Hematopoietic multipotent progenitor cell treated with erythropoietin and hydrocortisone succinate and interleukin-3 and kit ligand, for 15 days (in vitro differentiated cells): ENCODE results near the gene MTA3.
"Not testable (repeated sequence)": the region's sequence is repeated elsewhere in the genome, so short reads cannot be mapped to it uniquely, and the experiment has no call there.

Source experiments
- DNase-seq: peaks from one replicate; pipeline ENCODE4 v3.0.0-alpha.2; 2015; ENCODE audit warnings: low spot score

MTA3 gene

DNA sequence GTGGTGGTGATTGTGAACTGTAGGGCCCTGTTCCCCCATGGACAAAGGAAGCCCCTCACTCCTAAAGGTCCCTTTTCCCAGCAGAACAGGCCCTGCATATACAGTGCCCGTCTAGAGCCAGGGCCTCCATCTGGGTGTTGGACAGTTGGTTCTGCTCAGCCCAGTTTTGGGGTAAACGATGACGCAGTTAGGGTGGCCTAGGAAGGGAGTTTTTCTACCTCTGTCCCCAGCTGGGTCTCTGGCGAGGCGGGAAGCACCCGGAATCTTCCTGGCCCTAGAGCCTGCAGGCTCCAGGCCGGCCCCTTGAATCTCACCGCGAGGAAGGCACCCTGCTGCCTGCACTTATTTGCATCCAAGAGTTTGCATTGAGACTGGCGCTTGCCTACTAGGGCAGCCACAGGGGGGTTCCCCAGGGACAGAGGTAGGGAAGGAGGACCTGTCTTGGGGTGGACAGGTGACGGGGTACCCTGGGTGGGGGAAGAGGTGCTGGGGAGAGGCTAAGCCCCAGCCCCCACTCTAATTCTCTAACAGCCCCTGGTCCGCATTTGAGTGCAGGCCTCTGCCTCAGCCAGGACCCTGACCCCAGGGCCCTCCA, 529 bp upstream of the MTA3 start:
- no peak for DNase-seq

DNA sequence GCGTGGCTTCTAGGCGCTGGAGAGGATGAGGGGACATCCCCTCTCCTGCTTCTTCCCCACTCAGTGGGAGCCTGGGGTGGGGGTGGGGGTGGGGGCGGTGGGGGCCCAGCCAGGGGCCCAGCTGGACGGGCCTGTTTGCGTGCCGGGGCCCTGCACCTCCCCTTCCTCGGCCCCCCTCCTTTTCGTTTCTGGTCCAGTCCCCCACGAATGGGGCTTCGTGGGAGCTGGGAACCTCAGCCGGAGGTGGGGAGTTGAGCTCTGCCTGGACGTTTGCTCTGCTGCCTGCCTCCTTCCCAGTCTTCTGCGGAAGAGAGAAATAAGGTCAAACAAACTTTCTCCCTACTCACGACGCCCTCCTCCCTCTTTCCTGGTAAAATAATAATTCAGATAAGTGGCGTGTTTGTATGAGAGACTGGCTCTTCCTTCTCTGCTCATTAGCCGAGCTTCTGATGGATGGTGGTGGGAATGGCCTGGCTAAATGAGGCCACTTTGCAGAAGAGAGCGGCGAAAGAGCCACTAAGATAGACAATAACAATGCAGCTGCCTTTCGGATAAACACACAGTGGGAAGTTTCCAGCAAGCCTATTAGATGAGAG, 782 bp downstream of the MTA3 start:
- no peak for DNase-seq

DNA sequence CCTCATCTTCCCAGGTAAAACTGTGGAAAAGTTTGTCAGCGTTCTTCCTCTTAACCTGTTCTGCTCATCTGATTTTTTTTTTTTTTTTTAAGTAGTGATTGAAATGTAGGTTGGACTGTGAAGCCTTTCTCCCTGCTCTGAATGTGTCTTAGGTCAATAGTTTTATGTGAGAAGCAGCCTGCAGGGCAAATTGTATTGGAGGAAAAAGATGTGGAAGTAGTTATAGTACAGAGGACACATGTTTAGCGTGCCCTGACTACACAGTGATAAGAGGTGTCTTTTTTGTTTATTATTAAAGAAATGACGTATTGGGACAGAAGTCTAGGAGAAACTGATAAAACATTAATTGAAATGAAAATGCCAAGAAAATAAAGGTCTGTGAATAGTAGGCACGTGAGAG, 1.5 kb downstream of the MTA3 start:
- no peak for DNase-seq

DNA sequence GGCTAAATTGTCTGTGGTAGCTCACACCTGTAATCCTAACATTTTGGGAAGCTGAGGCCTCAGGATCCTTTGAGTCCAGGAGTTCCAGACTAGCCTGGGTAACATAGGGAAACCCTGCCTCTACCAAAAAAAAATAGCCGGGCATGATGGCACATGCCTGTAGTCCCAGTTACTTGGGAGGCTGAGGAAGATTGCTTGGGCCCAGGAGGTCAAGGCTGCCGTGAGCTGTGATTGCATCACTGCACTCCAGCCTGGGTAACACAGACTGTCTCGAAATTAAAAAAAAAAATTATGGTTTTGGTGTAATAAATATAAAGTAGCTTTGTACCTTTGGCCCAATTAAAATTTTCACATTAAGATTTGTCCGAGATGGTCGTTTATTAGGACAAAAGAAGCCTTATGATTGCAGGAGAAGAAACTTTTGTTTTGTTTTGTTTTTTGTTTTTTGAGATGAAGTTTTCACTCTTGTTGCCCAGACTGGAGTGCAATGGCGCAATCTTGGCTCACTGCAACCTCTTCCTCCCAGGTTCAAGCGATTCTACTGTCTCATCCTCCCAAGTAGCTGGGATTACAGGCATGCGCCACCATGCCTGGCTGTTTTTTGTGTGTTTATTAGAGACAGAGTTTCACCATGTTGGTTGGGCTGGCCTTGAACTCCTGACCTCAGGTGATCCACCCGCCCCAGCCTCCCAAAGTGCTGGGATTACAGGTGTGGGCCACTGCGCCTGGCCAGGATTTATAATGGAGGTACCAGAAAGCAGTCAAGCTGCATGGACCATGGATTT, 4.1 kb downstream of the MTA3 start:
- no peak for DNase-seq

DNA sequence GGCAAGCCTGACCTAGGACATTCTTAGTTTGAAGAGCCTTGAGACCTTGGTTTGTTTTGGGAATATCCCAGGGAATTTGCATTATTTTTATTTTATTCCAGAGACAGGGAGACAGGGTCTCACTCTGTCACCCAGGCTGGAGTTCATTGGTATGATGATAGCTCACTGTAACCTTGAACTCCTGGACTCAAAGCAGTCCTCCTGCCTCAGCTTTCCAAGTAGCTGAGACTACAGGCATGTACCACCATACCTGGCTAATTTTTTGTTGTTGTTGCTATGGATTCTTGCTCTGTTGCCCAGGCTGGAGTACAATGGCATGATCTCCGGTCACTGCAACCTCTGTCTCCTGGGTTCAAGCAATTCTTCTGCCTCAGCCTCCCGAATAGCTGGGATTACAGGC, 4.8 kb downstream of the MTA3 start:
- DNase-seq: no peak

DNA sequence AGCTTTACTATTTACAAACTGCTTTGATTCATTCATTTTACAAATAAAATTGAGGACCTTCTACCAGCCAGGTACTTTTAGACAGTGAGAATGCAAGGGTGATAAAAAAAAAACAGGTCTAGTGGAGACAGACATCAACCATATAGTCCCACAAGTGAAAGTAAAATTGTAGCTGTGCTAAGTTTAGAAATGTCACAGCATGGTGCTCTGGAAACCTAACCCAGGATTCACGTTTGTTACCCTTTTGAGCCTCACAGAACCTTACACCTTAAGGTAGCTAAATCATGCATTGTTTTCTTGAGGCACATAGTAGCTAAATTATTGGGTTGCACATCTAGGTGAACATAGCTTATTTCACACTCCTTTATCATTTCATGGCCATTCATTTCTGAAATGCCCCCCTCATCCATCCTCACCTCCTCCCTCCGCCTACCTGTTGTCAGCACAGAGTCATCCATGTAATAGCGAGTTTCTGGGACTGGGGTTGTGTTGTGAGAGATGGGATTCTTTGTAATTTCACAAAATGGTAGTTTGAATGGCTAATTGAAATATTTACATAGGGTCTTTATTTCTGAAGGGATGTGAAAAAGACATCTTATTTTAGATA, 7.1 kb downstream of the MTA3 start:
- DNase-seq: no peak

DNA sequence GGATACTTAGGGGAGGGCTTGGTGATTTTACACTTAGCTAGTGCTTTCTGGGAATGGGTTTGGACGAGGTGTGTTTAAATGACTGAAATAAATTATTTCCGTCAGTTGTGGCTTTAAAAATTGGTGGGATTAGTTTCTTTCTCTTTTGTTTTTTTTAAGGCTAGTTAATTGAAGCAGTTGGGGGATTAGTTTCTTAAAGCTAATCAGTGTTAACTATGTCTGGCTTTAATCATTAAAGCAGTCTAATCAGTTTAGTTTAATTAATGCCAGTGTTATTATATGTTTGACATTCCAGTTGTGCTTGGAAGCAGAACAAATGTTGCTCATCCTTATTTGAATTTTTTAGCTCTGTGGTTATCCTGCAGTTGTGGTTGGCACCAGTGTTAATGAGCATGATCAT, 10.2 kb downstream of the MTA3 start:
- DNase-seq: no peak

DNA sequence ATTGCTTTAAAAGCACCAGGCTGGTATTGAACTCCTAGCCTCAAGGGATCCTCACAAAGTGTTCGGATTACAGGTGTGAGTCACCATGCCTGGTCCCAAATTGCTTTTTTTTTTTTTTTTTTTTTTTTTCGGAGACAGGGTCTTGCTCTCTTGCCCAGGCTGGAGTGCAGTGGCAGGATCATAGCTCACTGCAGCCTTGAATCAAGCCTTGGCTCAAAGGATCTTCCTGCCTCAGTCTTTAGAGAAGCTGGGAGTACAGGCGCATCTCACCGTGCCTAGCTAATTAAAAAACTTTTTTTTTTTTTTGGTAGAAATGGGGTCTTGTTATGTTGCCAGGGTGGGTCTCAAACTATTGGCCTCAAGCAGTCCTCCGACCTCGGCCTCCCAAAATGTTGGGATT, 12.8 kb downstream of the MTA3 start:
- no peak for DNase-seq

DNA sequence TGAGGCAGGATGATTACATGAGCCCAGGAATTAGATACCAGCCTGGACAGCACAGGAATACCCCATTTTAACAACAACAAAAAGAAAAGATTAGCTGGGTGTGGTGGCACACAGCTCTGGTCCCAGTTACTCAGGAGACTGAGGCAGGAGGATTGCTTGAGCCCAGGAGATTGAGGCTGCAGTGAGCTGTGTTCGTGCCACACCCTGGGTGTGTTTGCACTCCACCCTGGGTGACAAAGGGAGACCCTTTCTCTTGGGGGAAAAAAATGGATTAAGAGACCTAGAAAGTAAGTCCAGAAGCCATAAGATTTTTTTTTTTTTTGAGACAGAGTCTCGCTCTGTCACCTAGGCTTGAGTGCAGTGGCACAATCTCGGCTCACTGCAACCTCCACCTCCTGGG, 16.2 kb downstream of the MTA3 start:
- DNase-seq: not testable (repeated sequence)

DNA sequence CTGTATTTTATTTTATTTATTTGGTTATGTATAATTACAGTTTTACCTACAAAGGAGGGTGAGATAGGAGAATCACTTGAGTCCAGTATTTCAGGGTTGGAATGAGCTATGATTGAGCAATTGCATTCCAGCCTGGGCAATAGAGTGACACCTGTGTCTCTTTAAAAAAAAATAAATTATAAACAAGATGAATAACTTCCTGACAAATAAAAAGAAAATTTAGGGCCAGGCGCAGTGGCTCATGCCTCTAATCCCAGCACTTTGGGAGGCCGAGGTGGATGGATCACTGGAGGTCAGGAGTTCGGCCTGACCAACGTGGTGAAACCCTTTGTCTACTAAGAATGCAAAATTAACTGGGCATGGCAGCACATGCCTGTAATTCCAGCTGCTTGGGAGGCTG, 17.3 kb downstream of the MTA3 start:
- no peak for DNase-seq

DNA sequence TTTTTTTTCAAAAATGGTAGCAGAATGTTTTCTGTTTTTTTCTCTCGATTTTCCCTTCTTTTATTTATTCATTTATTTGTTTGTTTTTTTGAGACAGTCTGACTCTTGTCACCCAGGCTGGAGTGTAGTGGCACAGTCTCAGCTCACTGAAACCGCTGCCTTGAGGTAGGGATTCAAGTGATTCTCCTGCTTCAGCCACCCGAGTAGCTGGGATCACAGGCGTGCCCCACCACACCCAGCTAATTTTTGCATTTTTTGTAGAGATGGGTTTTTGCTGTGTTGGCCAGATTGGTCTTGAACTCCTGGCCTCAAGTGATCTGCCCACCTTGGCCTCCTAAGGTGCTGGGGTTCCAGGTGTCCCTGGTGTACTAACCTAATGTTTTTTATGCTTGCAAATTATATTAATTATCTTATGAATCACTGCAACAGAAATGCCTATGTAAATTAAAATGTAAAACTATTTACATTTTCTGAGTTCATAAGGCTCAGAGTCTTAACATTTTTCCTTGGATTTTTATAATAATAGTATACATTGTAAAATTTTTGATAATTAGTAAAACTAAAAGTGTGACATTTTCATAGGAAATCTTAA, 19.2 kb downstream of the MTA3 start:
- no peak for DNase-seq

DNA sequence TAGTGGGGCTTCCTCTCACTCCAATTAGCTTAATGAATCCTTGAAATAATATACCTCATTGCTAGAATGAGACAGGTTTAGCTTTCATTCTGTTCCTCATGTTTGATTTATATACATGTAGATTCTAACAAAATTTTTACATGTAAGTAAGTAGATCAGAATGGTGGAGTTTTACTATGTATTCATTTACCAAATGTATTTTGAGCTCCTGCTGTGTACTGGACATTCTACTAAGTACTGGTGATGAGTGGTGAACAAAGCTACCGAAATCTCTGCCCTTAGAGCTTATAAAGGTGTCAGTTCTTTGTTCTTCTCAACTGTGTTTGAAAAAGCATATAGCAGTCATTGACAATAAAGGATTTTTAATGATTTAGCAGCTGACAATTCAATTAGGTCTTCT, 19.7 kb downstream of the MTA3 start:
- no peak for DNase-seq

DNA sequence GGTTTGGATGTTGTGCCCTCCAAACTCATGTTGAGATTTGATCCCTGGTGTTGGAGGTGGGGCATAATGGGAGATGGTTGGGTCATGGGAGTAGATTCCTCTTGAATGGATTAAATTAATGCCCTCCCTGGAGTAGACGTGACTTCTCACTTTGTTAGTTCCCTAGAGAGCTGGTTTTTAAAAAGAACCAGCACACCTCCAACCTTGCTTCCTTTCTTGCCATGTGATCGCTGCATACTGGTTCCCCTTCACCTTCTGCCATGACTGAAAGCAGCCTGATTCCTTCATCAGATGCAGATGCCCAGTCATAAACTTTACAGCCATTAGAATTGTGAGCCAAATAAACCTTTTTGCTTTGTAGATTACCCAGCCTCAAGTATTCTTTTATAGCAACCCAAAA, 21.7 kb downstream of the MTA3 start:
- DNase-seq: no peak

DNA sequence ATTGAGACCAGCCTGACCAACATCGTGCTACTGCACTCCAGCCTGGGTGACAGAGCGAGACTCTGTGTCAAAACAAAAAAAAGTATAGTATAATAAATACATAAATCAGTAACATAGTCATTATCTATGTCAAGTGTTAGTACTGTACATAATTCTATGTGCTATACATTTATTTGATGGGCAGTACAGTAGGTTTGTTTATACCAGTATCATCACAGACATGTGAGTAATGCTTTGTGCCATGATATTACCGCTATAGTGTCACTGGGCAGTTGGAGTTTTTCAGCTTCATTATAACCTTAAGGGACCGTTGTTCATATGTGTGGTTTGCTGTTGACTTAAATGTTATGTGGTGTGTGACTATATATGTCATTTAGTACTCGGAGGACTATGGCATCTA, 24.9 kb downstream of the MTA3 start:
- no peak for DNase-seq

DNA sequence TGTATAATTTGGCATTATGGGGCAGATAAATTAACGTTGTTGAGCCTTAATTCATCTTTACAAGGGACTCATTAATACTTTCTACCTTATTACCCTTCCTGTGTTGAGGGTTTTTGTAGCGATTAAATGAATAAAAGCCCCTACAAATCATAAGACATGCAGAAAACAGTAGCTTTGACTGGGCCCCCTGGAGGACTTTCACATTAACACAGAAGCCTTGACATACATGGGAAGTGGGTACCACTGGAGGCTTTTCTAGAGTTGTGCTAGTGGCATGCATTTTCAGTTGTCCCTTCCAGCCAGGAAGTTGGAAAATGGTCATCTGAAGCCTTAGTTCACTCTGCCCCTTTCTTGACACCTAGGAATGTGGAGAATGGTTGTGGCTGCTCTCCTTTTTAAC, 30.2 kb downstream of the MTA3 start:
- DNase-seq: no peak

DNA sequence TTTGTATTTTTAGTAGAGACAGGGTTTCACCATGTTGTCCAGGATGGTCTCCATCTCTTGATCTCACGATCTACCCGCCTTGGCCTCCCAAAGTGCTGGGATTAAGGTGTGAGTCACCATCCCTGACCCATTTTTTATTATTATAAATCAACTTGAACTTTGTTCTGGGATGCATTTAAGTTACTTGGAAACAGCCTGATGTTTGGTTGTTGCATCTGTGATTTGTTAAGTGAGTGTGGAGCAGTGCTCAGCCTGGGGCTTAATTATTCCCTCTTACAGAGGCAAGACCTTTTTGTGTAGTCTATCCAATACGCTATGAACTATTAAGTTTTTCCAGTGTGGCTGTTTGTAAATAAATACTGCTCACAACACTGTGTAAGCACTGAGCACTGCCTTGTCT, 32.6 kb downstream of the MTA3 start:
- no peak for DNase-seq

DNA sequence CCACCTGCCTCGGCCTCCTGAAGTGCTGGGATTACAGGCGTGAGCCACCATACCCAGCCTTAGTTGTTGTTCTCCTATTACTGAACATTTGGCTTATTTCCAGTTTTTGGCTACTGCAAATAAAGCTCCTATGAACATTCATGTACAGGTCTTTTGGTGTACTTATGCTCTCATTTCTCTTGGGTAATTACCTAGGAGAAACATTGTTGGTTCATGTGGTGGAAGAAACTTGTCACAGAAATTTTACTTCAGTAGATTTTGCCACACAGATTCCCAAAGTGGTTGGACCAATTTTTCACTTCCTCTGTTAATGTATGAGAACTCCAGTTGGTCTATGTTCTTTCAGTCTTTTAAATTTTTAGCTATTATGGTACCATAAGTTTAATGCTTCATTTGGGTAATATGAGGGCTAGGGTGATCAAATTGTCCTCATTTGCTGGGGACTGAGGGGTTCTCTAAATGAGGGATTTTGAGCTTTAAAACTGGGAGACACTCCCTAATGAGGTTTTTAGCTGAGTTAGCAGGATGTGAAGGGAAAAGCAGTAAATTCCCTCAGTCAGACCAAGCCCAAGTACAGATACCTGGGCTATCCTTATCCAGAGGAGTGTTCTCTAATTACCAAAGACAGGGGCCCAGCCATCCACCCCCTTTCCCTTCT, 33.9 kb downstream of the MTA3 start:
- no peak for DNase-seq

DNA sequence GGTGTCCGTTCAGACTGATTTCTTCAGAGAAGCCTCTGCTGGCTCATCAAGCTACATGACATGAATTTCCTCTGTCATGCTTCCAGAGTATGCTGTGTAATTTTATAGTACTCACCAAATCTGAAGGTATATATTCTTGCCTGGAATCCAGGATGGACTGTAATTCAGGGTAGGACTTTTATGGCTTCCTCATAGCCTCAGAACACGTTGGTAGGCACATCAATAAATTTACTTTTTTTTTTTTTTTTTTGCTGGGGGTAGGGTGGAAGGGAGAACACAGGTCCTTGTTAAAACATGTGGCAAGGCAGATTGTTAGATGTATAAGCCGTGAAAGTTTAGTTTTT, 34.4 kb downstream of the MTA3 start:
- no peak for DNase-seq

DNA sequence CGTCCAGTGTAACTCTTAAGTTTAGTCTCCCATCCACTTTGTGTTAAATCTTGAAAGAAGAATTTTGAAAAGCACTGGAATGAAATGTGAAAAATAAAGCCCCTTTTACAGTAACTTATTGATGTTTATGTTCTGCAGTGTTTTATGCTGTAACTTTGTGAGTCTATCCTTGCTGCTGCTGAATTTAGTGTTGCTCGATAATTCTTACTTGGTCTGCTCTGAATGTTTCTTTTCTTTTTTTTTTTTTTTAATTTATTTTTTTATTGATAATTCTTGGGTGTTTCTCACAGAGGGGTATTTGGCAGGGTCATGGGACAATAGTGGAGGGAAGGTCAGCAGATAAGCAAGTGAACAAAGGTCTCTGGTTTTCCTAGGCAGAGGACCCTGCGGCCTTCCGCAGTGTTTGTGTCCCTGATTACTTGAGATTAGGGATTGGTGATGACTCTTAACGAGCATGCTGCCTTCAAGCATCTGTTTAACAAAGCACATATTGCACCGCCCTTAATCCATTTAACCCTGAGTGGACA, 36.0 kb downstream of the MTA3 start:
- not testable (repeated sequence) for DNase-seq

DNA sequence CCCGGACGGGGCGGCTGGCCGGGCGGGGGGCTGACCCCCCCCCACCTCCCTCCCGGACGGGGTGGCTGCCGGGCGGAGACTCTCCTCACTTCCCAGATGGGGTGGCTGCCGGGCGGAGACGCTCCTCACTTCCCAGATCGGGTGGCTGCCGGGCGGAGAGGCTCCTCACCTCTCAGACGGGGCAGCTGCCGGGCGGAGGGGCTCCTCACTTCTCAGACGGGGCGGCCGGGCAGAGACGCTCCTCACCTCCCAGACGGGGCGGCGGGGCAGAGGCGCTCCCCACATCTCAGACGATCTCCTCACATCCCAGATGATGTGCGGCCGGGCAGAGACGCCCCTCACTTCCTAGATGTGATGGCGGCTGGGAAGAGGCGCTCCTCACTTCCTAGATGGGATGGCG, 37.7 kb downstream of the MTA3 start:
- DNase-seq: not testable (repeated sequence)

DNA sequence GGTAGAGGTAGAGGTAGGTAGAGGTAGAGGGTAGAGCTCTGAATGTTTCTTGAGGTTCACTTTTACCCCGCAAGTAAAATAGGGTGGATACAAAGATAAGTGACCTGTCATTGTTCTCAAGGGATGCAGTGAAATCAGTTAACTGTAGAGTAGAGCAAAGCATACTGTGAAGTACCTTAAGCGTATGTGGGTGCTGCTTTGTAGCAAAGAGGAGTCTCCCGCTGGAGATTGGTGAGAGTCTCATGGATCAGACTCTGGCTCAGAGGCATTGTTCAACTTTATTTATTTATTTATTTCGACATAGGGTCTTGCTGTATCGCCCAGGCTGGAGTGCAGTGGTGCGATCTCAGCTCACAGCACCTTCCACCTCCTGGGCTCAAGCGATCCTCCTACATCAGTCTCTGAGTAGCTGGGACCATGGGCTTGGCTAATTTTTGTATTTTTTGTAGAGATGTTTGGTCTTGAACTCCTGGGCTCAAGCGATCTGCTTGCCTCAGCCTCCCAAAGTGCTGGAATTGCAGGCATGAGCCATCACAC, 38.7 kb downstream of the MTA3 start:
- no peak for DNase-seq
